HG03354 (cell line): ENCODE data around the gene CST7.

Source experiments
- ATAC-seq: cut with Tn5 transposase; IDR thresholded peaks from one replicate; pipeline ENCODE4 v1.9.1; 2021; ENCODE audit warnings: mild to moderate bottlenecking; ENCODE audit not compliant: unreplicated experiment, poor library complexity, severe bottlenecking

Gene CST7

DNA sequence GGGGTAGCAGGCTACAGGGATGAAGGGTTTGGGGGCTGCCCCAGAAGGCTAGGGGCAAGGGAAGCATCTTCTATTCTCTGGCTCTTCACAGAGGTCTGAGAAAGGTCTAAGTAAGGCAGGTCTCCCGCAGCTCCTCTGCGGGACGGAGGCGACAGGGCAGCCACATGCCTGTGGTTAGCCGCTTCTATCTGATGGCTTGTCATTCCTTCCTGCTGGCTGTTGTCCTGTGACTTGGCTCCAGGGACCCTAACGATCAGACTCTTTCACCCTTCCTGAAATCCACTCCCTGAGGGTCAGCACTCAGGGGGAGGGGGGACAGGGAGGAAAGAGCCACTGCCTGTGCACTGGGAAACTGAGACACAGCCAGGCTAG, 673 bp downstream of the CST7 start:
- no peak for ATAC-seq

DNA sequence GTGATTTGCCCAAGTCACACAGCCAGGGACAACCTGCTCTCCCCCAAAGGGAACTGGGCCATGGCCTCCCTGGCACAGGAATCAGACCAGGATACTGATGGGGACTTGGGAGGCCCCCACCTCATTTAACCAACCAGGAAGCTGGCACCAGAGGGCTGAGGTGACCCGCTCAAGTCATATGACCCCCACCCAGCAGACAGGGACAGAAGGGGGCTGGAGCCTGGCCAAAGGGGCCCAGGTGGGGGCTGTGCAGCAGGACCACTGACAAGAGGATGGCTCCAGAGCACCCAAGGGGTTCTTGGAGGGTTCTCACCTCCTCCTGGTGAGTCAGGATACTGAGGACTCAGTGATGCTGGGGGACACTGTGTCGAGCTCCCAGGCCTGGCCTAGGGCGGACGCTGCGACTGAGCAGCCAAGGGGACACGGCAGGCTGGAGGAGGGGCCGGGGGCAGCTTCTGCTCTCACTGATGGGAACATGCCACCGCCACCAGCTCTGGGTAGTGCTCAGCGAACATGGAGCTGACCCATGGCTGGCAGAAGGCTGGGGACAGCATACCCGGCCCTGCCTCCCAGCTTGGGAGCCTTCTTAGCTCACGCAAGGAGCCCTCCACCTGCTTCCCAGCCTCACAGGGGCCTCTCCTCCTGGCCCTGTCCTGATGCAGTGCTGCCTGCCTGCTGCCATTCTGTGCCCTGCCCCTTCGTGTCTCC, 1.2 kb downstream of the CST7 start:
- ATAC-seq = no peak

DNA sequence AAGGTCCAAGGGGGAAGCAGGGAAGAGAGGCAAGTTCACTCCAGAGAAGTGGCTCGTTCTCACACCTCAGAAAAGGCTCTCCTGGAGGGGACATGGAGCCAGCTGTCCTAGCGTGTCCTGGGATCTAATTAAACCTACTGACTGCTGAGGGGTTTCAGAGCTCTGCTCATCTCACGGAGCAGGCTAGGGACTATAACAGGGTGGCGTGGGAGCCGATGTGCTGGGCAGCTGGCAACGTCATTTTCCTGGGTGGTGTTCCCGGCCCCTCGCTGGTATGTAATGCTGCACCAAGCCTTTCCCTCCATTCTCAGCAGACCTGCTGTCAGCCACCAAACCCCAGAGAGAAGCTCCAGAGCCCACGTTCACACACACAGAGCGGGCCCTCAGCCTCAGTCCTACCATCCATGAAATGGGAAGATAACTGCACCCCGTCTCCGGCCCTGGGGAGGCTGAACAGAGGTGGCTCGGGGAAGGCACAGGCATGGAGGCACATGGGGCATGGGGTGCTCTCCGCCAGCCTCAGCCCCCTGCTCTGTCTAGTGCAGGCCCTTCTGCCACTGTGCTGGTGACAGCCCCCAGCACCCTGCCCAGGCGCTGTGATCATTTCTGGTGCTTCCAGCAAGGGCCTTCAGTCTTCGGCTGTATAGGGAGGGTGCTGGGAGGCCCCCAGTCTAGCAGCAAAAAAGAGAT, 1.9 kb downstream of the CST7 start:
- ATAC-seq = no peak

DNA sequence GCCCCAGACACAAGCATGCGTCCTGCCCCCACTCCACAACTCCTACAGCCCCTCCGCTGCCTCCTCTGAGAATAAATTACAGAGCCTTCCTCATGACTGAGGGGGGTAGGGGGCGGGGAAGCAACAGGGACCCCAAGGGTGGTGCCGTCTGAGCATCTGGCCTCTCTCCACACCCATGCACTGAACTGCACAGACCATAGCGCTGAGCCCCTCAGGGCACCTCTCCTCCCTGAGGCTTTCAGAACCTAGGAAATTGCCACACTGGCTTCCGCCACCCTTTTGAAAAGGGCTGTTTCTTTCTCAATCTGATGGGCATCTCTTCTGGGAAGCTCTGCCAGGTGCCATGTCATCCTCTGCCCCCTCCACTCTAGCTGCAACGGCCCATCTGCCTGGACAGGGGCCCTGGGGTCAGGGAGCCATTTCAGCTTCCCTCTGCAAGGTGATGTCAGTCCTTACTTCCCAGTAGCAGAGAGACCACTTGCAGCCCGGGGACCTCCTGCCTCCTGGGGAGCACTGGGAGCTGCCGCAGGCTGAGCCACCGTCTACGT, 2.5 kb downstream of the CST7 start:
- no peak for ATAC-seq

DNA sequence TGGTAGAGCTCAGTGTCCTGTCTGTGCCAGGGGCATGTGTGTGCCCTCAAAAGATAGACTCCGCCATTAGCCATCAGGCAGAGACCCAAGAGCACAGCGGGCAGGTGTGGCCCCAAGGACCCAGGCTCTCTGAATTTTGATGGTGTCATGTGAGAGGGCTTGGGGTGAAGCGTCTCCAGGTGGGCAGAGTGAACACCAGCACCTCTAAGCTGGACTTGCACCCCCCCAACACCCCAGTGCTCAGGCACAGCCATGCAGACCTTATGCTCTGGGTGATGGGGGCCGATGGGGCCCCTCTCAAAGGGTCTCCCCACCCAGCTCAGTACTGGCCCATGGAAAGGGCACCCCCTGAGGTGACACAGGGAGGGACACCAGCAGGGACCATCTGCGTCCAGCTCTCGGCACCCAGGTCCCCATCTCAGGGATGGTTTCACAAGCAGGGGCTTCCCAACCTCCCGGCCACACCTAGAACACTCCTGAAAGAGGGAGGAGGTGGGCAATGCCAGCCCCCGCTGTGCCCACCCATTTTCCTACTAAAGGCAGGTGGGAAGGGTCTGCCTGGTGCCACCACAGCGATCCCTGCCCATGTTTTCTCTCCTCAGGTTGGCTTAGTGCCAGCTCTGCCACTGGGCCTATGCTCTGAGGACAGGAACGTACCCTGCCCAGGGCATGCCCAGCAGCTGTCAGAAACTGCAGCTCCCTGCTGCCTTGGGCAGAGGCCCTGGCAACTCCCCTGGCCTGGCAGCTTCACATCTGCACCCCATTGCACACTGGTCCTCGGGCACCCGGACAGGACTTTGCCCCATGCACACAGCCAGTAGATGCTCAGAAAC, 3.5 kb downstream of the CST7 start:
- no peak for ATAC-seq

DNA sequence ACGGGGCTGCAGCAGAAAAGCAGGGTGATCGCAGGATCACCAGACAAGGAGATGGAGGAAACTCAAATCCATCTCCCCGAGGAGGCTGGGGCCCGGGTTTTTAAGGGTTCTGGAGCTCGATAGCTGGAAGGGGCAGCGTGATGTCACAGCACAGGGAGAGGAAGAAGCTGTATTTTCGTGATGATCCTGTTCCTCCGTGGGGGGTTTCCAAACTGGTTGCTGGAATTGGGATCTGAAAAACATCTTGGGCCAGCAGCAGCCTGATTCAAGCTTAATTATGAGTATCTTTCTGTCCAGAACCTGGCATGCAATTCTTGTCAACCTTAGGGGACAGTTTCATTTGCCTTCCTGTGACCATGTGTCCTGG, 4.1 kb downstream of the CST7 start:
- ATAC-seq = no peak

DNA sequence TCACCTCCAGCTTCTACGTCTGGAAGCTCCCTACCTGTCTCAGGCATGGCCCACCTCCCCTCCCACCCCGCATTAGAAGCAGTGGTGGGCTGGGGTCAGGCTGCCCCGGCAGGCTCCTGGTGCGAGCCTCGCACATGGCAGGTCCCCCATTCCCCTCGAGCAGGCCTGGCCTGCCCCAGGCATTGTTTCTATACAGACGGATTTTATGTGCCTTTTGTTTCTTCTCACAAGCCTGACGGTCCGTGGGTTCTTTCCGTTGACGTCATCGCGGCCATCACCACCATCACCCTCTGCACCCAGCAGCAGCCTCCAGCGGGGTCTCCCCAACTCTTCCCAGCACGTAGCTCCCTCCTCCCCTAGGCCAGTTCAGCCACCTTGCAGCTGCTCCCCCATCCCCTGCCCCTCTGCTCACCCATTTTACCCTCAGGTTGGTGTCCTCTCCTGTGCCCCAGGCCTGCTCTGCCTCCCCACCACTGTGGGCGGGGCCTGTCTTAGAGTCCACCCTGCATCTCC, 4.6 kb downstream of the CST7 start:
- no peak for ATAC-seq

DNA sequence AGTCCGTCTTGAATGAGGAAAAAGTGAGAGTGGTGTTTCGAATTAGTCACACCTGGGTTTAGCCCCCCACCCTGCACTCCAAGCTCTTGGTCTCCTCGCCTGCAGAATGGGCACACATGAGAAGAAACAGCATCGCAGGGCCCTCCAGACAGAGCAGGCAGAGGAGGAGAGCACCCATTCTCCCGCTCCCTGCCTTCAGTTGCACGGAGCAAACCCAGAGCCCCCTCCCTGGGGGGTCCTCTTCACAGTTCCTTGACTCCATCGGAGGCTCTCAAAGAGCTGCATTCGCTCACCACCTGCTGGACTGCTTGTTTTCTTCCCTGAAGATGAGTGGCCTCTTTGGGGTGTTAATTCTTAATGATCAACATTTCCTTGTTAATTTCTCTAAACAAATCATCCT, 5.1 kb downstream of the CST7 start:
- no peak for ATAC-seq

DNA sequence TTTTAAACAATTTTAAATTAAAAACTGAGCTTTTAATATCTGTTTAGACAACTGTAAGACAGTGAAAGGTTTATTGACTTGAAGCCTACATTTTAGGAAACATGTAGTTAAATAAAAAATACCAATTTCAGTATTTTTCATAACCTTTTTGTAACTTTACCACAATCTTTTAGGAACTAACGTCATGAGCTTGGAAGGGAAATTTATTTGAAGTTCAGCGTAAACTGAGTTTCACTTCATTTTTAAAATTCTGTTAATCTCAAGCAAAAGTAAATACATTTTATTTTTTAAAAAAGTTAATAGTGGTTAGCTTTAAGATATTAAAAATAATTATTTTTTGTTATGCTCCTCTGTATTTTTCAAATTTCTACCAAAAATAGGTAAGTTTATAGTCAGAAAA, 5.5 kb downstream of the CST7 start:
- no peak for ATAC-seq

DNA sequence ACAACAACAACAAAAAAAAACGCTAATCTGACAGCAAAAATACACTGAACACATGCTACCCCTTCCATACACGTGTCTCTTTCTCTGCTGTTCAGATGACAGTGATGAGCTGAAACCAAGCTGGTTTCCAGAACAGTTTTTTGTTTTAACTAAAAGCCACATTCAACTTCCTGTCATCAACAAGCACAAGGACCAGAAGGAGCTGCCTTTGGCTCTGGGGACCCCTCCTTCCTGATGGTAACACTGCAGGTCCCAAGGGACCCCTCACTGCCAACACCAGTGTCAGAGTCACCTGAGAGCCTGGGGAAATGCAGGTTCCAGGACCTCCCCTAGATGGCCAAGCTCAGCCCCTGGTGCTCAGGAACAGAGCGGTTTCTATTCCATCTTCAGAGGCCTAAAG, 6.0 kb downstream of the CST7 start:
- peak; percentile 83 for ATAC-seq

DNA sequence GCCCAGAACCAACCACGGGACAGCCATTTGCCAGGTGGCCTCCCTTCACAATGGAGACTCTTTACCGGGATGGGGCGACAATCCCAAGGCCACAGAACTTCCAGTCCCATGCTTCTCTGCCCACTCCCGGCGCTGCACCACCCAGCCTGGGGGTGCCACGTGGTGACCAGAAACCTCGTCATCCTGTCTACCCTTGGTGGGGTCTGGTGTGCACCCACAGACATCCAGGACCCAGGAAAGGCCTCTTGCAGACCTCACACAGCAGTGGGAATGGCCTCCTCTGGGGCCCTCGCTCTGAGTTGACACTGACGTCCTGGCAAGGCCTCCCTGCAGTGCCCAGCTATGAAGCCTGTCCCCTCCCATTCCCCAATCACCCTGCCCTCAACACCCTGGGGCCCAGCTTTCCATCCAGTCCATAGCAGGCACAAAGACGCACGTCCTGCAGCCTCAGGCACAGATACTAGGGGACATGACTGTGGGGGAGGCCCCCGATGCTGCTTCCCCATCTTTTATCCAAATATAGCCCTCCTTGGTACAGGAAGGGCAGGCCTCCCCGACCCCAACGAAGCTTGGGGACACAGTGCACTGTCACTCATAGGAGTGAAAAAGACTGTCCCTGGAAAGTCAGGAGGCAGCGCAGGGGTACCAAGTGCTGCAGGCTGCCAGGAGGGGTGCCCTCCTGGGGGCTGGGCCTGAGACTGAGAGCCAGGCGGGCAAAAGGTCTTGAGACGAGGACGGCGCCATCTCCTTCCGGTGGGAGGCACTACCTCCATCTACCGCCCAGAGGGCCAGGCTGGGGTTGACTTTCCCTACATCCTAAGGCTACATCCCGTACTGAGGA, 7.2 kb downstream of the CST7 start:
- ATAC-seq = no peak

DNA sequence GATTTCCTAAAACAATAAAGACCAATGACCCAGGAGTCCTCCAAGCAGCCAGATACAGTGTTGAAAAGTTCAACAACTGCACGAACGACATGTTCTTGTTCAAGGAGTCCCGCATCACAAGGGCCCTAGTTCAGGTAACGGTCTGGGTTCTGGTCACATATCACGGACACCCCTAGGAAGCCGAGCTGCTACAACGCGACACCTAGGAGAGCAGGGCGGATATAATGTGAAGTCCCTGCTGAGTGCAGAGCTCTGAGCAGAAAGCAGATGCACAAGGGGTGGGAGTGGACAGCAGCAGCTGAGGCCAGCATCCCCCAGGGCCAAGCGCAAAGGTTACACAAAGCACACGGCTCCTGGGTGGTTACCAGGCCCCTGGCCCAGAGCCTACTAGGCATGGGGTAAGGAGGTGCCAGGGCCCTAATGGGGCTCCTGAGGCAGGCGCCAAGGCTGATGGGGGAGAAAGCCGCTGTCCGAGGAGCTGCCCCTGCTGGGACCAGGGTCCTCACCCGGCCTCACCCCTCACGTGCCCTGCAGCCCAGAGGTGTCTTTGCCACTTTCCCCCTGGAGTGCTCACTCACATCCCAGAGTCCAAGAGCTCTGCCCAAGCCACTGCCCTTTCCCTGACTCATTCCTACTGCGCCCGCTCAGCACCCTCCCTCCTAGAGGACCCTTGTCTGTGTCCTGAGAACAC, 8.4 kb downstream of the CST7 start:
- ATAC-seq = no peak

DNA sequence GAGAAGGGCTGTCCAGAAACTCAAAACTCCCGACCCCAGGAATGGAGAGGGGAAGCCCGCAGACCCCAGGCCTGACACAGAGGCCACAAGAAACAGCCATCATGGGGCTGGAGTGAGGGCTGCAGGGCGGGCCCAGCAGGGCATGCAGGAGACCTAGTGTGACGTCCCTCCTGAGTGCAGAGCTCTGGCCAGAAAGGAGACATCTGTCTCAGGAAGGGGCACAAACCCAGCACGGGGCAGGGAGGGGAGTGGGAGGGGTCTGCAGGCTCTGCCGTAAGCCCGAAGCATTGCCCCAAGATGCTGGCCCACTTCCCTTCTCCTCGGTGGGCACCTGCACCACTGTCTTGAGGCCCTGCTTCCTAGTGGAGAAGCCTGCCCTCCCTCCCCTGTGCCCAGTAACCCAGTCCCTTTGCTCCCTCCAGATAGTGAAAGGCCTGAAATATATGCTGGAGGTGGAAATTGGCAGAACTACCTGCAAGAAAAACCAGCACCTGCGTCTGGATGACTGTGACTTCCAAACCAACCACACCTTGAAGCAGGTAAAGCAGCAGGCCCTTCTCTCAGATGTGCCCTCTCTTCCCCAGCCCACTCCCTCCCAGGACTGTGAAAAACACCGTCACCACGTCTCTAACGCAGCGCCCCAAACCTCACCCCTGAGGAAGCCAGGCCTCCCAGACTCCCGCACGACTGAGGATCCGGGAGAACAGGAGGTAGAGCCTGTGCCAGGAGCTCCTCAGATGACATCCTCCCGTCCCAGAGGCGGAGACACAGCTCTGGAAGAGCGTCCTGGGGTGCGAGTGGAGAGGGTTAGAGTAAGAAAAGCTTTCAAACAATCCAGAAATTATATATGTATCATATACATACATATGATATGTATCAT, 9.7 kb downstream of the CST7 start:
- no peak for ATAC-seq

DNA sequence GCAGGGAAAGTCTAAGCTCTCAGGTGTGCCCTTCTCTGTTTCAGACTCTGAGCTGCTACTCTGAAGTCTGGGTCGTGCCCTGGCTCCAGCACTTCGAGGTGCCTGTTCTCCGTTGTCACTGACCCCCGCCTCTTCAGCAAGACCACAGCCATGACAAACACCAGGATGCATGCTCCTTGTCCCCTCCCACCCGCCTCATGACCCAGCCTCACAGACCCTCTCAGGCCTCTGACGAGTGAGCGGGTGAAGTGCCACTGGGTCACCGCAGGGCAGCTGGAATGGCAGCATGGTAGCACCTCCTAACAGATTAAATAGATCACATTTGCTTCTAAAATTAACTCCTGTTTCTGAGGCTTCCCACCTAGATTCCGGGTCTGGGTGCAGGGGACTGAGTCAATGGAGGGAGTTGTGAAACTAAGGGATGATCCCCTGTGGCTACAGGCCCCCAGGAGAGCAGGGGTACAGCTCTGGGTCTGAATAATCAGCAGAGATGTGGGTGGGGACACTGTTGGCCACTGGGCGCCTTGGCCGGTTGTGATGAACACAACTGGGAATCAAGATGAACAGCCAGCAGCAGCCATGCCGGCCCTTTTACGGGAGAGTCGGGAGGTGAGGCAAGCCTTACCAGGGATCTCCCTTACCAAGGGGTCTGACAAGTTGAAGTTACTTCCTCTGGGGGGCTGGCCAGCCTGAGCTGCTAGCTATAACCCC, 10.7 kb downstream of the CST7 start:
- ATAC-seq = no peak

DNA sequence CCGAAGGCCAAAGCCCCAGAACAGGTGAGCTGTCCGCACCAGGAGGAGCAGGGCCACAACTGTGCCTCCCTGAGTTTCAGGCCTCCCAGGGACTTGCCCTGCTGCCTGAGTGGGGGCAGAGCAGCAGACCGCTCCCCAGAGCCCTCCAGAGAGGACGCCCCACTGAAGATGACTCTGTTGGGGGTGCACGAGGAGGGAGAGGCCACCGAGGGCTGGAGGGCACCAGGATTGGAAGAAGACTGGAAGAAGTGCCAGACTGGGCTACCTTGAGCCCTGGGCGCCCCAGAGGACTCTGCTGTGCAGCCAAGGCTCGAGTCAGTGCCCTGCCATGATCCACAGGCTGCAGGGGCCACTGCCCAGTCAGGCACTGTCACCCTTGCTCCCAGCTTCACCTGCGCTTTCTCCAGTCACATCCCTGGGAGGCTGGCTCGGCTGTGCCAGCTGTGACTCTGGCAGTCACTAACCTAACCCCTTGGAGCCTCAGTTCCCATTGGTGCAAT, 11.3 kb downstream of the CST7 start:
- no peak for ATAC-seq

DNA sequence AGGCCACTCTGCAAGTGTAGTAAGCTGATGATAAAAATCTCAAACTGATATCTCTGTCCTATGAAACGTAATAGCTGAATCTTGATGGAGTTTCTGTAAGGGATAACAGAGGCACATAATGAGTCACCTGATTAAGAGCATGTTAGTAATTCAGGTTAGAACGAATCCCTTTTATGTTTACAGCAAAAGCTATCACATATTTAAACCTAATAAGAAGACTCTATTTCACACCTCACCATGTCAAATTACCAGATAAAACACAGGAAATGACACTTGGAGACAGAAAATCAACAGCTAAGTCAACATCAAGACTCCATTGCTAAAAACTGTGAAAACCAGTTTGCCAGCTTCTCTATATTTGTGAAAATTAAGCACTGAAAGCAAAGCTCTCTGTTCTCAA, 11.8 kb downstream of the CST7 start:
- ATAC-seq = no peak

DNA sequence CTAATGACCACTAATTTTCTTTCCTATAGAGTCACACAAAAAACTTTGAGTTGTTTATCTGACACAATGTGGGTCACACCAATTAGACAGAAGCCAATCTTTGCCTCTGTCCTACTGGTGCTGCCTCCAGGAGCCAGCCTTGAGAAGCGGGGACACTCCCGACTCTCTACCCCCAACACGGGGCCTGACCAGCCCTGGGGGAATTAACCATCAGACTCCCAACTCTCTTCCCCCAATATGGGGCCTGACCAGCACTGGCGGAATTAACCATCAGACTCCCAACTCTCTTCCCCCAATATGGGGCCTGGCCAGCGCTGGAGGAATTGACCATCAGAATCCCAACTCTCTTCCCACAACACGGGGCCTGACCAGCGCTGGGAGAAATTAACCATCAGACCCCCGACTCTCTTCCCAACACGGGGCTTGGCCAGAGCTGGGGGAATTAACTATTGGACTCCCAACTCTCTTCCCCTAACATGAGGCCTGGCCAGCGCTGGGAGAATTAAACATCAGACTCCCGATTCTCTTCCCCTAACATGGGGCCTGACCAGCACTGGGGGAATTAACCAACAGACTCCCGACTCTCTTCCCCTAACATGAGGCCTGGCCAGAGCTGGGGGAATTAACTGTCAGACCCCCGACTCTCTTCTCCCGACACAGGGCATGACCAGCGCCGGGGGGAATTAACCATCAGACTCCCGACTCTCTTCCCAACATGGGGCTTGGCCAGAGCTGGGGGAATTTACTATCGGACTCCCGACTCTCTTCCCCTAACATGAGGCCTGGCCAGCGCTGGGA, 12.5 kb downstream of the CST7 start:
- no peak for ATAC-seq
